Muscle layer of colon (tissue), 2 donors: ENCODE data around the gene GRAP.

Experiments
- H3K27ac ChIP-seq: one replicate; pipeline ENCODE4 v1.7.0; 2013; ENCODE audit warnings: low read depth, mild to moderate bottlenecking, low read length, moderate library complexity
- H3K27me3 ChIP-seq, 2 donors: one replicate each; pipeline ENCODE4 v1.7.0; 2013; ENCODE audit warnings: low read length in 2 of 2, mild to moderate bottlenecking in 2 of 2; ENCODE audit not compliant: insufficient read depth in 2 of 2, control insufficient read depth in 1 of 2
- H3K36me3 ChIP-seq: one replicate; pipeline ENCODE4 v1.7.0; 2013; ENCODE audit warnings: mild to moderate bottlenecking, low read length; ENCODE audit not compliant: insufficient read depth
- H3K4me1 ChIP-seq: one replicate; pipeline ENCODE4 v1.7.0; 2013; ENCODE audit warnings: mild to moderate bottlenecking, low read length; ENCODE audit not compliant: insufficient read depth
- H3K4me3 ChIP-seq, 2 donors: one replicate each; pipeline ENCODE4 v1.7.0; 2013; ENCODE audit warnings: low read length in 2 of 2, low read depth in 1 of 2, mild to moderate bottlenecking in 1 of 2, moderate library complexity in 1 of 2
- H3K9ac ChIP-seq: one replicate; pipeline ENCODE4 v1.7.0; 2013; ENCODE audit warnings: low read length
- H3K9me3 ChIP-seq: one replicate; pipeline ENCODE4 v1.7.0; 2013; ENCODE audit warnings: mild to moderate bottlenecking, low read length
- donor health status: abdominal sarcoma.
- donor health status: Adenocarcinoma of cecum.

The GRAP gene

DNA sequence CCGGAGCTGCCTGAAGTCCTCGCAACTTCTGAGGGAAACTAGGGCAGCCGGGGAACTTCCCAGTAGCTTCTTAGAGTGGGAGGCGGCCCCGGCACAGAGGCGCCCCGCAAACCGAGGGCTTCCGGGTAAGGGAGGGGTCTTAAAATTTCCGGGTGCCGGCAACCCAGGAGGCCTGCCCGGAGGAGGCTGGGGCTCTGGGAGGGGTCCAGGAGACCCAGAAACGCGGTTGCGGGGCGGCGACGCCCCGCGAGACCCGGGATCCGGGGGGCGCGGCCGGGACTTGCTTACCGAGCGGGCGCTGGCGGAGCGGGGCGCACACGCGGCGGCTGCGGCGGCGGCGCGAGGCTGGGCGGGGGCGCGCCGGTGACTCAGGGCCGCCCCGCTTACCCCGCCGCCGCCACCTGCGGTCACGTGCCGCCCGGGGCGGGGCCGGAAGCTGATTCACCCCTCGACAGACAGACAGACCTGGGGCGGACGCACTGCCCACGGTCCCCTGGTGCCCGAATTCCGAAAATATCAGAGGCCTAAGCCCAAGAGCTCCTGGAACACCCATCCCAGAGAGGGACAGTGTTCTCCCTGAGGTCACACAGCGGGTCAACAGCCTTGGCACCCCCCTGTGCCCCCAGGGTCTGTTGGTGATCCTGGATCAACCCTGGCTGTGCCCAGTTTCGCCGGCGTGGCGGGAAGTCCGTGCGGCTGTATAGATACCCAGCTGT, 42.2 kb downstream of the GRAP start, which contains the start of gene FAM83G:
FAM83G (minus strand) TSS at position 344 of the 716 bp plus-strand sequence. CDS start 723 bp downstream, outside the sequence.
- Histone ChIP-seq H3K9ac (no peak within 1 kb of the TSS), H3K27me3 (no peaks in the 10 kb centered on the region), H3K27ac (peak within 1 kb of the TSS; percentile 58), H3K36me3 (no peaks in the 10 kb centered on the region), H3K9me3 (no peaks in the 10 kb centered on the region), H3K4me1 (no peaks in the 10 kb centered on the region), H3K4me3 (peak within 1 kb of the TSS; percentile 41 to 54)

GRCh38 chr17:19003543-19004420, 43.0 kb downstream of the GRAP start:
- H3K4me1 ChIP-seq, result no peaks in the 10 kb centered on the region
- no peaks in the 10 kb centered on the region for H3K9me3 ChIP-seq
- H3K27me3 ChIP-seq, result no peaks in the 10 kb centered on the region
- peak overlapping the region; percentile 58 for H3K27ac ChIP-seq
- H3K36me3 ChIP-seq, result no peaks in the 10 kb centered on the region
- peak overlapping the region; percentile 41 to 54 for H3K4me3 ChIP-seq
- no peak overlapping the region for H3K9ac ChIP-seq

GRCh38 chr17:19002805-19003542, 43.8 kb downstream of the GRAP start:
- H3K27me3 ChIP-seq, result no peaks in the 10 kb centered on the region
- no peak overlapping the region for H3K27ac ChIP-seq
- H3K36me3 ChIP-seq, result no peaks in the 10 kb centered on the region
- no peak overlapping the region for H3K9ac ChIP-seq
- no peaks in the 10 kb centered on the region for H3K4me1 ChIP-seq
- no peak overlapping the region for H3K4me3 ChIP-seq
- H3K9me3 ChIP-seq, result no peaks in the 10 kb centered on the region

- no peaks in the 10 kb centered on the region for H3K36me3 ChIP-seq
- H3K27me3 ChIP-seq, result no peaks in the 10 kb centered on the region
- H3K4me1 ChIP-seq, result no peaks in the 10 kb centered on the region
- no peaks in the 10 kb centered on the region for H3K9me3 ChIP-seq
- no peak overlapping the region for H3K27ac ChIP-seq
- H3K4me3 ChIP-seq, result no peak overlapping the region
- no peak overlapping the region for H3K9ac ChIP-seq
Measured at GRCh38 chr17:19001907-19002590, 44.7 kb downstream of the GRAP start.

DNA sequence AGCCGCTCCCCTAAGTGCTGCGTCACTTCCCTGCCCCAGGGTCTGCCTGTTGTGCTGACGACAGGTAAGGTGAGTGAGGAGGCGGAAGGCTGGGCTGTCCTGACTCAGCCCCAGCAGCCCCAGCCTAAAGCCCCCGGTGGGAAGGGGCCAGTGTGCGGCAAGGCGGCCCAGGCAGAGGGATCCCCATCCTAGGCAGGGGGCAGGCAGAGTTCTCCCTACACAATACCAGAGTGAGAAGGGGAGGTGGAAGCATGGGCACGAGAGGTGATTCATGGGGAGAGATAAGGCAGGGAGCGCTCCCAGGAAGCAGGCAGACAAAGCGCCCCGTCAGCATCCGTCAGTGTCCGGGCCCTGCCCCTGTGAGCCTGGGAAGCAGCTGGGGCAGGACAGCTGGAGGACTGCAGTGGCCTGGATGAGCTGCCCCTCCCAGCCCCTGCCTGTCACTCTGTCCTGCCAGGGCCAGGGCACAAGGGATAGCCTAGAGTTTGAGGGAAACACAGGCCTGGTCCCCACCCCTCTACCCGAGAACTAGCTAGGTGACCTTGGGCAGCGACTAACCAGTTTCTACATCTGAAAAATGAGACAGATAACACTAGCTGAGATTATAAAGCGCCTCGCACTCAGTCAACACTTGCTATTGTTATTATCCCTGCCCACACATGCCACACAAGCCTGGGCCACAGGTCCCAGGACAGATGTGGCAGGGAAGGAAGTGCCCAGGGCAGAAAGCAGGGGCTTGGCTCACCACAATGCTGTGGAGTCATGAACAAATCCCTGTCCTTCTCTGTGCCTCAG, 46.0 kb downstream of the GRAP start:
- H3K4me3 ChIP-seq, result no peak overlapping the region
- H3K27ac ChIP-seq, result no peak overlapping the region
- no peaks in the 10 kb centered on the region for H3K36me3 ChIP-seq
- H3K27me3 ChIP-seq, result no peaks in the 10 kb centered on the region
- no peaks in the 10 kb centered on the region for H3K9me3 ChIP-seq
- no peaks in the 10 kb centered on the region for H3K4me1 ChIP-seq
- H3K9ac ChIP-seq, result no peak overlapping the region

- Histone ChIP-seq H3K9ac (no peak overlapping the region), H3K4me1 (no peaks in the 10 kb centered on the region), H3K9me3 (no peaks in the 10 kb centered on the region), H3K27me3 (no peaks in the 10 kb centered on the region), H3K4me3 (no peak overlapping the region), H3K27ac (no peak overlapping the region), H3K36me3 (no peaks in the 10 kb centered on the region)
Measured at GRCh38 chr17:18999911-19000310, 46.8 kb downstream of the GRAP start.

DNA sequence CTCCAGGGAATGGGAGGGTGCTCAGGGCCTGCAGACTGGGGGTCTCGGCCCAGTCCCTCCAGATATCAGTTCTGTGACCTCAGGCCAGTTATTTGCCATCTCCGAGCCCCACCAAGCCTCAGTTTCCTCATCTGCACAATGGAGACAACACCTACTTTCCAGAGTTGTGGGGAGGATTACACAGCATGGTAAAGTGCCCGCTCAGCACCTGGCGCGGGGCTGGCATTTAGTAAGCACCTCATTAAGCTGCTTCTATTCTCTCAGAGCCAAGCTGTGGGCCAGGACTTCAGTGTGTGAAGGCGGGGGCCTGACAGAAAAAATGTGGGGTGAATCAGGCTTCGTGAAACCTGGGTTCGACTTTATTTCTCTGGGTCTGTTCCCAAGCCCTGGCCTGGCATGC, 47.4 kb downstream of the GRAP start:
- Histone ChIP-seq H3K4me1 (no peaks in the 10 kb centered on the region), H3K9me3 (no peaks in the 10 kb centered on the region), H3K27ac (no peak overlapping the region), H3K4me3 (no peak overlapping the region), H3K27me3 (no peaks in the 10 kb centered on the region), H3K9ac (no peak overlapping the region), H3K36me3 (no peaks in the 10 kb centered on the region)

- H3K9me3 ChIP-seq, result no peaks in the 10 kb centered on the region
- H3K4me1 ChIP-seq, result no peaks in the 10 kb centered on the region
- H3K36me3 ChIP-seq, result no peaks in the 10 kb centered on the region
- no peak overlapping the region for H3K27ac ChIP-seq
- no peak overlapping the region for H3K9ac ChIP-seq
- no peak overlapping the region for H3K4me3 ChIP-seq
- H3K27me3 ChIP-seq, result no peaks in the 10 kb centered on the region
Measured at GRCh38 chr17:18997650-18998196, 49.0 kb downstream of the GRAP start.

DNA sequence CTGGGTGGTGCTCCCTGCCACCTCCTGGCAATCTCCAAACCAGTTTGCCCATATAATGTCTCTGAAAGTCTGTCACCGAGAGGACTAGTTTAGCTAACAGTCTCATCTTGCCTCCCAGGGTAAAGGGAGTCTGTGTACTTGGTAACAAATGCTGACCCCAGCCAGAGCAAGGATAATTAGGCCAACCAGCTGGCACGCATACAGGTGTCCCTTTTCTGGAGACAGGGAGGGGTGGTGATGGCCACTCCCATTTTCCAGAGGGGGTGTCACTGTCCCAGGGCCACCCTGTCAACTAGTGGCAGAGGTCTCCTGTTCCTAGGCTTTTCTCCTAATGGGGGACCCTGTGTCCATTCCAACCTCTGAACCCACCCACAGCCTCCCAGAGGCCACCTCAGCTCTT, 50.3 kb downstream of the GRAP start:
- H3K9me3 ChIP-seq, result no peaks in the 10 kb centered on the region
- no peaks in the 10 kb centered on the region for H3K27me3 ChIP-seq
- no peak overlapping the region for H3K27ac ChIP-seq
- H3K36me3 ChIP-seq, result no peaks in the 10 kb centered on the region
- H3K4me1 ChIP-seq, result no peaks in the 10 kb centered on the region
- H3K9ac ChIP-seq, result no peak overlapping the region
- no peak overlapping the region for H3K4me3 ChIP-seq

DNA sequence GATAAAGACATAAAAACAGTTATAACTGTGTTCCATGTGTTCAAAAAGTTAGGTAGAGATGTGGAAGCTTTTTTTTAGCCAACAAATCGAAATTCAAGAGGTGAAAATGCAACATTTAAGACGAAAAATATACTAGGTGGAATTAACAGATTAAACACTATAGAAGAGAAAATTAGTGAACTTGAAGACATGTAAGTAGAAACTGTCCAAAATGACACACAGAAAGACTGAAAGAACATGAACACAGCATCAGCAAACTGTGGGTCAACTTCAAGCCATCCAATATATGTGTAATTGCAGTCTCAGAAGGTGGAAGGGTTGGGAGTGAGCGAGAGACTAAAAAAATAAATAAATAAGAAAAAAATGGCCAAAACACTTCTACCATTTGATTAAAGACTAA, 51.5 kb downstream of the GRAP start:
- Histone ChIP-seq H3K27ac (no peak overlapping the region), H3K27me3 (no peaks in the 10 kb centered on the region), H3K9ac (no peak overlapping the region), H3K9me3 (no peaks in the 10 kb centered on the region), H3K4me1 (no peaks in the 10 kb centered on the region), H3K36me3 (no peaks in the 10 kb centered on the region), H3K4me3 (no peak overlapping the region)
